Adrenal gland (tissue), 5 donors: Measurements from ENCODE around the gene LAMA2.

ENCODE experiments used
- POLR2A ChIP-seq, 2 donors: fragments of 450-650 bp; IDR thresholded peaks; one replicate each; pipeline ENCODE4 v1.6.1; 2017; ENCODE audit warnings: antibody characterized with exemption in 2 of 2, mild to moderate bottlenecking in 2 of 2, moderate library complexity in 1 of 2
- TF ChIP-seq, protein P1 (sequence below), 6 experiments: fragments of 450-650 bp in 4 of 6; fragments of 200-600 bp in 2 of 6; sonication (generic) in 1 of 6; IDR thresholded peaks; 1 replicate in 5 of 6; 2 replicates in 1 of 6; pipeline versions ENCODE4 v1.5.1 to v1.8.0; 2016 to 2021; ENCODE audit warnings: antibody characterized with exemption in 6 of 6, mild to moderate bottlenecking in 2 of 6, moderate library complexity in 1 of 6
- donor health status: DM: no; HTN: no; CAD: no.

DNA sequence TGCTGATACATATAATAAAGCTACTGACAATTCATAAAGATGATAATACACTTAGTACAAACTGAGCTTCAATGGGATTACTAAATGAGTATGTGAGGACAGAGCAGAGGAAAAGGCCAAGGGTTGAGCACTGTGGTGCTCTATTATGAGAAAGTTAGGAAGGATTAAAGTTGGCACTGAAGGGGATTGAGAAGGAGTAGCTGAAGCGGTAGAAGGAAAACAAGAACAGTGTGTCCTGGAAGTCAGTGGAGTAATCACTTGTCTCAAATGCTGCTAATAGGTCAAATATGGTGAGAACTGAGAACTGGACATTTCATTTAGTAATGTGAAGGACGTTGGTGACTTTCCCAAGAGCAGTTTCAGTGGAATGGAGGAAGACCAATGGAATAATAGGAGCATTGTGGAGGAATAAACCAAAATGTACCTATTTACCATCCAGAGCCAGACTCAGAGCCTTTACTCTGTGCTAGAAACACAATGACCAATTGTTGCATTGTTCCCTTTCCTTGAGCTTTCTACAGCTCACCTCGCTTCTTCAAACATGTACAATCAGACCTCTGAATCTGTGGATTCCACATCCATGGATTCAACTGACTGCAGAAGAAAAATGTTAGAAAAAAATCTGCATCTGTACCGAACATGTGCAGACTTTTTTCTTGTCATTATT lies 255.9 kb downstream of the LAMA2 start:
- TF ChIP-seq, protein P1, sequence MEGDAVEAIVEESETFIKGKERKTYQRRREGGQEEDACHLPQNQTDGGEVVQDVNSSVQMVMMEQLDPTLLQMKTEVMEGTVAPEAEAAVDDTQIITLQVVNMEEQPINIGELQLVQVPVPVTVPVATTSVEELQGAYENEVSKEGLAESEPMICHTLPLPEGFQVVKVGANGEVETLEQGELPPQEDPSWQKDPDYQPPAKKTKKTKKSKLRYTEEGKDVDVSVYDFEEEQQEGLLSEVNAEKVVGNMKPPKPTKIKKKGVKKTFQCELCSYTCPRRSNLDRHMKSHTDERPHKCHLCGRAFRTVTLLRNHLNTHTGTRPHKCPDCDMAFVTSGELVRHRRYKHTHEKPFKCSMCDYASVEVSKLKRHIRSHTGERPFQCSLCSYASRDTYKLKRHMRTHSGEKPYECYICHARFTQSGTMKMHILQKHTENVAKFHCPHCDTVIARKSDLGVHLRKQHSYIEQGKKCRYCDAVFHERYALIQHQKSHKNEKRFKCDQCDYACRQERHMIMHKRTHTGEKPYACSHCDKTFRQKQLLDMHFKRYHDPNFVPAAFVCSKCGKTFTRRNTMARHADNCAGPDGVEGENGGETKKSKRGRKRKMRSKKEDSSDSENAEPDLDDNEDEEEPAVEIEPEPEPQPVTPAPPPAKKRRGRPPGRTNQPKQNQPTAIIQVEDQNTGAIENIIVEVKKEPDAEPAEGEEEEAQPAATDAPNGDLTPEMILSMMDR (IDR thresholded peaks at IDR 0.05), result no peak
- no peak for TF ChIP-seq POLR2A (IDR thresholded peaks at IDR 0.05)
